Measurements from ENCODE around the gene COMMD1.

Gene COMMD1

GRCh38 chr2:62013641-62014040 is 108.2 kb downstream of the COMMD1 start:
- Mint-ChIP-seq H3K4me1 (peaks cover 44% of the 10 kb centered on the region), H3K36me3 (ENCODE audit: low read depth) (no peaks in the 10 kb centered on the region), H3K27ac (peak overlapping the region; percentile 69 to 89 (median 83)), H3K4me3 (no peak overlapping the region), H3K9me3 (no peaks in the 10 kb centered on the region), H3K27me3 (ENCODE audit: low read depth) (no peaks in the 10 kb centered on the region)
- TF ChIP-seq CTCF (IDR thresholded peaks at IDR 0.05; ENCODE audit: unreplicated experiment in 3 of 3): no peak

DNA sequence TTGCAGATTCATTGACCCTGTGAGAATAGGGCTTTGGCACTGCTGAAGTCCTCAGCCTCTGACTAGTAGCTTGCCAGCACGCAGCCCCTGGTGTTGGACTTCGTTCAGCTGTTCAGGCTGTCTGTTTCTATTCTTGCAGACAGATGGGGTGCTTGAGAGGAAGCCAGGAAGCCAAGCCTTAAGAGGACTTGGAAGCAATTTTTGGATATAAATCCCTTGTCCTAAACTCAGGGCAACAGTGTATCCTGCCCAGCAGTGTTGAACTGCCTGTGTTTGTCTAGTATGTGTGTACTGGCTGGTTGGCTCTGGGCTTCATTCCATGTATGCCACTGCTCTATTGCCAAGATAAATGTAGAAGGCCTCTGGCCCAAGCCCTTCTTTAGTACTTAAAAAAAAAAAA is 108.6 kb downstream of the COMMD1 start:
- Mint-ChIP-seq H3K4me3 (no peak overlapping the region), H3K4me1 (peaks cover 44% of the 10 kb centered on the region), H3K36me3 (ENCODE audit: low read depth) (no peaks in the 10 kb centered on the region), H3K27ac (peak overlapping the region; percentile 69 to 89 (median 83)), H3K9me3 (no peaks in the 10 kb centered on the region), H3K27me3 (ENCODE audit: low read depth) (no peaks in the 10 kb centered on the region)
- TF ChIP-seq CTCF (IDR thresholded peaks at IDR 0.05; ENCODE audit: unreplicated experiment in 3 of 3): peak in 2 of 3 experiments; percentile 26 to 34

DNA sequence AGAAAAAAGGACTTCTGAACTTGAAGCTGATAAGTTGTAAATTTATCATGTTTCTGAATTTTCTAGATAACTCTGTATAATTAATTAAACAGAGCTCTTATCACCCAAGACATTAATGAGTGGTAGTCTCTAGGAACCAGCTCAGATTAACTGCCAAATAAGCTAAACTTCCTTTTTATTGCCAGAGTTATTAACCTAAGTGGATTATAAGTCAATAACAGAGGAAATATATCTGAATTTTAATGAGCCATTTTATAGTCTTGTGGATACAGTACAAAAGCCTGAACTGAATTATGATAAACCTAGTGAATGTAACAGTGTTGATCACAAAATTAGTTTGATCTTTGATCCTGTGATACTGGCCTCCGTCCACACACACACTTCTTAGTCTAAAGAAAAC is 111.5 kb downstream of the COMMD1 start:
- Mint-ChIP-seq H3K27ac (peak overlapping the region in 2 of 3 experiments; percentile 19 to 57), H3K4me1 (peaks cover 40% of the 10 kb centered on the region), H3K4me3 (no peak overlapping the region), H3K9me3 (no peaks in the 10 kb centered on the region), H3K27me3 (ENCODE audit: low read depth) (no peaks in the 10 kb centered on the region), H3K36me3 (ENCODE audit: low read depth) (peaks cover 9% of the 10 kb centered on the region)
- no peak for TF ChIP-seq CTCF (IDR thresholded peaks at IDR 0.05; ENCODE audit: unreplicated experiment in 3 of 3)

GRCh38 chr2:62029910-62030309 is 124.4 kb downstream of the COMMD1 start:
- H3K36me3 Mint-ChIP-seq (ENCODE audit: low read depth): no peaks in the 10 kb centered on the region

GRCh38 chr2:62030902-62031301 is 125.4 kb downstream of the COMMD1 start:
- no peaks in the 10 kb centered on the region for H3K36me3 Mint-ChIP-seq (ENCODE audit: low read depth)
- H3K4me3 Mint-ChIP-seq: no peak overlapping the region
- H3K27ac Mint-ChIP-seq: no peak overlapping the region
- no peaks in the 10 kb centered on the region for H3K27me3 Mint-ChIP-seq (ENCODE audit: low read depth)
- H3K4me1 Mint-ChIP-seq: peaks cover 15% of the 10 kb centered on the region
- H3K9me3 Mint-ChIP-seq: no peaks in the 10 kb centered on the region
- TF ChIP-seq CTCF (IDR thresholded peaks at IDR 0.05; ENCODE audit: unreplicated experiment in 3 of 3): no peak

More at GRCh38 chr2:62029910-62030309, 124.4 kb downstream of the COMMD1 start:
- Mint-ChIP-seq H3K4me1 (peaks cover 15% of the 10 kb centered on the region), H3K27ac (no peak overlapping the region), H3K27me3 (ENCODE audit: low read depth) (no peaks in the 10 kb centered on the region), H3K9me3 (no peaks in the 10 kb centered on the region), H3K4me3 (no peak overlapping the region)
- no peak for TF ChIP-seq CTCF (IDR thresholded peaks at IDR 0.05; ENCODE audit: unreplicated experiment in 3 of 3)

DNA sequence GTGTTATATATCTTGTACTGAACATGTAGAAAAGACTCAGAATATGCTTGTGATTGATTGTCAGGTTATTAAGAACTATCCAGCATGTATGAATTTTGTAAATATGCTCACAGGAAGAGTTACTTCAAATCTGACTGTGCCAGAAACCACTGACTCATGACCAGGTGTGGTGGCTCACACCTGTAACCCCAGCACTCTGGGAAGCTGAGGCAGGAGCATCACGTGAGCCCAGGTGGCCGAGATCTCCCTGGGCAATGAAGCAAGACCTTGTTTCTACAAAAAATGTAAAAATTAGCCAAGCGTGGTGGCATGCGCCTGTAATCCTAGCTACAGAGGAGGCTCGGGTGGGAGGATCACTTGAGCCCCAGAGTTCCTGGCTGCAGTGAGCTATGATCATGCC is 126.6 kb downstream of the COMMD1 start:
- no peak for TF ChIP-seq CTCF (IDR thresholded peaks at IDR 0.05; ENCODE audit: unreplicated experiment in 3 of 3)
- Mint-ChIP-seq H3K9me3 (no peaks in the 10 kb centered on the region), H3K27me3 (ENCODE audit: low read depth) (no peaks in the 10 kb centered on the region), H3K36me3 (ENCODE audit: low read depth) (no peaks in the 10 kb centered on the region), H3K4me1 (peaks cover 15% of the 10 kb centered on the region), H3K4me3 (no peak overlapping the region), H3K27ac (no peak overlapping the region)
